Stimulated activated CD4-positive, alpha-beta T cell treated with anti-CD3 and anti-CD28 coated beads, Interleukin-1b, Interleukin-23, amount 100 ng/mL, for 24 hours (primary cell): ENCODE data around the gene EGFLAM.
"Not testable (repeated sequence)": the region's sequence is repeated elsewhere in the genome, so short reads cannot be mapped to it uniquely, and the experiment has no call there.

ENCODE experiments used
- DNase-seq, 4 experiments: peaks; one replicate each; pipeline ENCODE4 v3.0.0-alpha.2; 2020; ENCODE audit warnings: low read depth in 4 of 4, low spot score in 1 of 4

The EGFLAM gene

DNA sequence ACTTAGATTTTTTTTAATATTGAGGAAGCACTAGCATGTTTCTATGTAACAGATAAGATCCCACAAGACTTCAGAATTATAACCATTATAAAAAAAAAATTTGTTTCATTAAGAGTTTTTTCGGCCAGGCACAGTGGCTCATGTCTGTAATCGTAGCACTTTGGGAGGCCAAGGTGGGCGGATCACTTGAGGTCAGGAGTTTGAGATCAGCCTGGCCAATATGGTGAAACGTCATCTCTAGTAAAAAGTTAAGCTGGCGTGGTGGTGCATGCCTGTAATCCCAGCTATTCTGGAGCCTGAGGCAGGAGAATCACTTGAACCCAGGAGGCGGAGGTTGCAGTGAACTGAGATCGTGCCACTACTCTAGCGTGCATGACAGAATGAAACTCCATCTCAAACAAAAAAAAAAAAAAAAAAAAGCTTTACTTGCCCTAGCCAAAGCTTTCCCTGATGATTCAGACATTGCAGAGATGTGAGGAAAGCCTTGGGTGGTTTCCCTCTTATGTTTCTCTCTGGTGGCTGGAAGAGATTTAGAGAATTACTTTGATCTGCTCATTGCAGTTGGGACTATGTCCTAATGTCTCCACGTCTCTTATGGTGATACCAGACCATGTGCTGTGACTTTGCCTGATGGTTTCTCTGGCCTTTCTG lies 65.4 kb downstream of the EGFLAM start:
- DNase-seq: no peak

DNA sequence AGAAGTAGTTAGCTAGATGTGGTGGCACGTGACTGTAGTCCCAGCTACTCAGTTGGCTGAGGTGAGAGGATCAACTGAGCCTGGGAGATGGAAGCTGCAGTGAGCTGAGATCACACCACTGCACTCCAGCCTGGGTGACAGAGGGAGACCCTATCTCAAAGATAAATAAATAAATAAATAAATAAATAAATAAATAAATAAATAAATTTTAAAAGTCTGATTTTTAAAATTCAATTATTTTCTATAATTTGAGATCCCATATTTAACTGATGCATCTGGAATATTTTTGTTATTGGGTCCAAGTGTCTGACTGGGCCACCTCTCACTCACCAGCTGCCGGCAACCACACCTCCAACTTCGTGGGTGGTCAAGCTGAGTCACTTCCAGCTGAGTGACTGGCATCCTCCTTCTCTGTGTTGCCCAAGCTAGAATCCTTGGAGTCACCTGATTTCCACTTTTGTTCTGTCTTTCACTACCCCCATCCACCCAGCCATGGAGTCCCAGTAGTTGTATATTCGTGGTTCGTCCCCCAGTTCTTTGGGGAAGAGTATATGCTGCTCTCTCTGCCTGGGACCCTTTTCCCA lies 70.9 kb downstream of the EGFLAM start:
- no peak for DNase-seq

DNA sequence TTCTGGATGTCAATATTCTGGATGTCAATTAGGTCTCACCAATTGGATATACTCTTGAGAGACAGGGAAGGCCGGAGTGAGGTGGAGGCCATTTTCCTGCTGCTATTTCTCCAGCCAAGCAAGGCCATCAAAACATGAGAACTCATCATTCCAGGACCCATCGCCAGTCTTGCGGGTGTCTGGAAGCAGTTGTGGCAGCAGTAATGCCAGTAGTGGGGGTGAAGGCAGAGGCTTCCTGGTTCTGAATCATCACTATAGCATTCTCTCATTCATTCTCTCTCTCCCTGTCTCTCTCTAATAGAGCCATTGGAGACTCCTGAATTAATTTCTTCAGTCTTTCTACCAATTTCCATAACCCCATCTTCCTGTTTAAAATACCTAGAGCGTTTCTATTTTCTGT lies 71.8 kb downstream of the EGFLAM start:
- no peak for DNase-seq

- no peak for DNase-seq
These were observed 73.5 kb downstream of the EGFLAM start for GRCh38 chr5:38331831-38332230.

DNA sequence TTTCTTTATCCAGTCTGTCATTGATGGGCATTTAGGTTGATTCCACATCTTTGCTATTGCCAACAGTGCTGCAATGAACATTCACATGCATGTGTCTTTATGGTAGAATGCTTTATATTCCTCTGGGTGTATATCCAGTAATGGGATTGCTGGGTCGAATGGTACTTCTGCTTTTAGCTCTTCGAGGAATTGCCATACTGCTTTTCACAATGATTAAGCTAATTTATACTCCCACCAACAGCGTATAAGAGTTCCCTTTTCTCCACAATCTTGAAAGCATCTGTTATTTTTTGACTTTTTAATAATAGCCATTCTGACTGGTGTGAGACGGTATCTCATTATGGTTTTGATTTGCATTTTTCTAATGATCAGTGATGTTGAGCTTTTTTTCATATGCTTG lies 74.8 kb downstream of the EGFLAM start:
- not testable (repeated sequence) for DNase-seq

DNA sequence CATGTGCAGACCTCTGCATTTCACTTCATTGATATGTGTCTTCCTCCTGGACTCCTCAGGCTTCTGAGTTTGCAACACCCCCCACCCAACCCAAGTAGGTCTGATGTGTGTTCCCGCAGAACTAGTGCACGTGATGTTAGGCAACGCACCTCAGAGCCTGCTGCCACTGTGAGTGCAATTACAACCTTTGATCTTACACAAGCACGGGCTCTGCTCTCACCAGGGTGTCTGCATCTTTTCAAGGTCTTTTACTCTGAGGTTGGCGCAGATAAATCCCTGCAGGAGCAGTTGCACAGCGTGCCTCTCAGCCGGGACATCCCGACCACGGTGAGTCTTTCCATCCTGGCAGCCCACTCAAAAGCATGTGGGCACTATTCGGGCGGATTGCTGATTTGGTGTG lies 80.1 kb downstream of the EGFLAM start:
- no peak for DNase-seq

GRCh38 chr5:38339446-38339845 lies 81.1 kb downstream of the EGFLAM start:
- no peak for DNase-seq

GRCh38 chr5:38341056-38341455 lies 82.7 kb downstream of the EGFLAM start:
- no peak for DNase-seq

DNA sequence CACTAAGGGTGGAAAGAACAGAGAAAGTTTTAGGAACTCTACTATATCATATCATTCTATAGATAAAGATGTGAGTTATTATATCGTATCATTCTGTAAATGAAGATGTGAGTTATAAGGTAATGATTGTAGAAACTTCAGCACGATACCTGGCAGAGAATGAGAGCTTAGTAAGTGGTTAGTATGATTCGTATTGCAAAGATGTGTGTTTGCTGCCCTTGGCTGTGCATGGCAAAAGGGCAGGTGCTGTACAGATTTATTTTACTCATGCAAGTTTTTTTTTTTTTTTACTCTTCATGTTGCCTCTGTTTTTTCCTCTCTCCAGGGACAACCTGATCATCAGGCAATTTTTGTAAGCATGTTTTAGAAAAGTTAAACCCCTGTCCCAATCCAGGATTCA lies 83.3 kb downstream of the EGFLAM start:
- DNase-seq: no peak

DNA sequence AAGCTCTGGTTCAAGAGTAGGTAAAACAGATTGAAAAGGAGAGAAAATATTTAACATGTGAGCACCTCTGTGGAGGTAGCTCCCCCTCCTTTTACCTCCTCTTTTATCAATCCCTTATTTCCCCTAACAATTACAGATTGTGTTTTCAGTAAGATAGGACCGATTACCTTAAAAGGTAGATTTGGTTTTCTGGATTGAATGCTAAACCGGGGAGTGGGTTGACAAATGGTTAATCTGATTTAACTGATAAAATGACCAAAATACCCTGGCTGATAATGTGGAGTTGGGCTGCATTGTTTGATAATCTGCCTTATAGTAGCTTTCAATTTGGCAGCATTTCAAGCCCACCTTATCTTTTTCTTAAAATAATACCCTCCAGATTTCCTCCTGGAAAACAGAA lies 83.9 kb downstream of the EGFLAM start:
- no peak for DNase-seq

DNA sequence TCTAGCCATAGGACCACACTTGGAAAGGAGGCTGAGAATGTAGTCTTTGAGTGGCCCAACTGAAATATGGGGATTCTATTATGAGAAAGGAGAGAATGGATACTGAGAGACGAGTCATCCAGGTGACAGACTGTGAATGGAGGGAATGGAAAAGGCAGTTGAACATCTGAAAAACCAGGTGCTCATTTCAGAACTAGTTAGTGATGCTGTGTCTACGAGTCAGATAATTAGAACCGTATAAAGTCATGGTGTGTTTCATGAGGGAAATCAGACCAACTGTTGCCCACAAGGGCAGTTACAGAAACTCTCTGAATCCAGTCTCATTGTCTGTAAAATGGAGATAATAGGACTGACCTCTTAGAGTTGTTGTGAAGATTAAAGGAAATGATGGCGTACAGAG lies 86.5 kb downstream of the EGFLAM start:
- no peak for DNase-seq

- no peak for DNase-seq
These were observed 88.2 kb downstream of the EGFLAM start for GRCh38 chr5:38346593-38346992.

- DNase-seq: no peak
These were observed 88.8 kb downstream of the EGFLAM start for GRCh38 chr5:38347040-38347763.

- DNase-seq: no peak
These were observed 89.5 kb downstream of the EGFLAM start for GRCh38 chr5:38347896-38348295.

- DNase-seq: no peak
These were observed 102.1 kb downstream of the EGFLAM start for GRCh38 chr5:38360323-38361061.

GRCh38 chr5:38362713-38363112 lies 104.4 kb downstream of the EGFLAM start:
- DNase-seq: no peak

DNA sequence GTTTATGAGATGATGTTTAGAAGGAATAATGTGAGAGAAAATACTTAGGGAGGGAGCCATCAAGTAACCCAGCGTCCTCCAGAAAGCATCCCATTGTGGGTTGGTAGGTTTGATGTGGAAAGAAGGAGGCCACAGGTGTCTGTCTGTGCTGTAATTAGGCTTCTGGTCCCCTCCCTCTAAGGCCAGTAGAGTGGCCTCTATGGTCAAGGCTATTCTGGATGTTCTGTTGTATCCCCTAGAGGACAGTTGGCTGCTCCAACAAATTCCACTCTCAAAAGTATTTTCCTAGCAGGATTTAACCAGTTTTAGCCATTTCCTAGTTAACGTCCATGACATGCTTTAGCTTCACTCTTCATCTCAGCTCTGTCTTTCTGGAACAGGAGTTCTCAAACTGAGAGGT lies 106.5 kb downstream of the EGFLAM start:
- DNase-seq: no peak

DNA sequence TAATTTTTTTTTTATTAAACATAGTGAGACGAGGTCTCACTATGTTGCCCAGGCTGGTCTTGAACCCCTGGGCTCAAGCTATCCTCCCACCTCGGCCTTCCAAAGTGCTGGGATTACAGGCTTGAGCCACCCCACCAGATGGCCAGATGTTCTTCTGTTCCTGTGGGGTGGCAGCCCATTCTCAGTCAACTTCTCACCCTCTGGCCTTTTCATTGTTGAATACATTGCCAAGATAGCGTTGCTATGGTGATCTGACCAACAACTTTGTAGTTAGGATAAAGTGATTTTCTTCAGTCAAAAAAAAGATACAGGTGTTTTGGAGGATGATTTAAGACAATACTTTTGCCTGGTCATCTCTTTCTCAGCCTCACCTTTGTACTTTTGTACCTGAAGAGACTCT lies 109.1 kb downstream of the EGFLAM start:
- no peak for DNase-seq

GRCh38 chr5:38367966-38368365 lies 109.6 kb downstream of the EGFLAM start:
- no peak for DNase-seq

DNA sequence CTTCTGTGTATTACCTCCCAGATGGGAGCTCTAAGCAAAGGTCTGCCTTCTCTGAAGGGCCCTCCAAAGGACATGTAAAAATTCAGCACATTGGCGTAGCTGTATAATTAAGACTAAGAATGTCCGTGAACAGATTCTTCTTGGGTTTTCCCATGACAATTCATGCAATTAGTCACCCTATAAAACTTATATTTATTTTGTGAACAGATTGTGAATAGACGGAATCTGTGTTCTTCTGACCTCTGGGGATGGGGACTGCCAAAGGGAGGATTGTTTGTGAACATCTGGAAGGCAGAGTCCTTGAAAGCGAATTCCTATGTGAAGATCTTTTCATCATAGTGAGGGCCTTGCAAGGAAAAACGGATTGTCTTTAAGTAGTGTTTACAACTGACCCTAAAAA lies 111.3 kb downstream of the EGFLAM start:
- DNase-seq: no peak

GRCh38 chr5:38370358-38371100 lies 112.2 kb downstream of the EGFLAM start:
- DNase-seq: no peak
